Measurements from ENCODE around the gene ZNF682.
"Not testable (repeated sequence)": the region's sequence is repeated elsewhere in the genome, so short reads cannot be mapped to it uniquely, and the experiment has no call there.

The ZNF682 gene

GRCh38 chr19:20039203-20039723 lies at the start of gene ZNF682:
ZNF682 (minus strand) TSS chr19:20039505; CDS start chr19:20039345, 160 bp downstream.
- in situ Hi-C loops (cut with MboI; ENCODE audit: low pct_unique_long_range_greater_than_20kb, low sequenced_read_pairs, unreplicated experiment), result no loop called here

DNA sequence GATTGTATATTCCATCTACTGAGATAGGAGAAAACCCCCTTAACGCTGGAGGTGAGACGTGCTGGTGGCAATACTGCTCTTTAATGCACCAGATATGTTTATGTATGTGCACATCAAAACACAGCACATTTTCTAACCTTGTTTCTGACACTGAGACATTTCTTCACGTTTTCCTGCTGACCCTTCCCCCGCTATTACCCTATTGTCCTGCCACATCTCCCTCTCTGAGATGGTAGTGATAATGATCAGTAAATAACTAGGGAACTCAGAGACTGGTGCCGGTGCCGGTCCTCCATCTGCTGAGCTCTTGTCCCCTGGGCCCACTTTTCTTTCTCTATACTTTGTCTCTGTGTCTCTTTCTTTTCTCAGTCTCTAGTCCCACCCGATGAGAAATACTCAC lies 43.6 kb upstream of the ZNF682 start:
- DNase-seq (ENCODE audit: low spot score); in situ Hi-C loops (cut with MboI; ENCODE audit: low pct_unique_long_range_greater_than_20kb, low sequenced_read_pairs, unreplicated experiment): not testable (repeated sequence)

More at GRCh38 chr19:20039203-20039723, at the start of gene ZNF682:
- no peak for TF ChIP-seq CTCF (IDR thresholded peaks at IDR 0.05; ENCODE audit: extremely low read depth, insufficient read depth, missing control alignments)
- DNase-seq (ENCODE audit: low spot score), result peak; percentile 93

- in situ Hi-C loops (cut with MboI; ENCODE audit: low pct_unique_long_range_greater_than_20kb, low sequenced_read_pairs, unreplicated experiment); DNase-seq (ENCODE audit: low spot score): not testable (repeated sequence)
These were observed 43.0 kb upstream of the ZNF682 start for GRCh38 chr19:20082232-20082833.

GRCh38 chr19:20080656-20081055 lies 41.4 kb upstream of the ZNF682 start:
- TF ChIP-seq CTCF (IDR thresholded peaks at IDR 0.05; ENCODE audit: extremely low read depth, insufficient read depth, missing control alignments), result no peak
- in situ Hi-C loops (cut with MboI; ENCODE audit: low pct_unique_long_range_greater_than_20kb, low sequenced_read_pairs, unreplicated experiment), result no loop called here

GRCh38 chr19:20079476-20079875 lies 40.2 kb upstream of the ZNF682 start:
- no peak for DNase-seq (ENCODE audit: low spot score)
- no peak for TF ChIP-seq CTCF (IDR thresholded peaks at IDR 0.05; ENCODE audit: extremely low read depth, insufficient read depth, missing control alignments)
- in situ Hi-C loops (cut with MboI; ENCODE audit: low pct_unique_long_range_greater_than_20kb, low sequenced_read_pairs, unreplicated experiment), result no loop called here

More at GRCh38 chr19:20080656-20081055, 41.4 kb upstream of the ZNF682 start:
- no peak for DNase-seq (ENCODE audit: low spot score)

- in situ Hi-C loops (cut with MboI; ENCODE audit: low pct_unique_long_range_greater_than_20kb, low sequenced_read_pairs, unreplicated experiment), result no loop called here
- no peak for DNase-seq (ENCODE audit: low spot score)
- TF ChIP-seq CTCF (IDR thresholded peaks at IDR 0.05; ENCODE audit: extremely low read depth, insufficient read depth, missing control alignments), result no peak
These were observed 39.3 kb upstream of the ZNF682 start for GRCh38 chr19:20078581-20079031.

DNA sequence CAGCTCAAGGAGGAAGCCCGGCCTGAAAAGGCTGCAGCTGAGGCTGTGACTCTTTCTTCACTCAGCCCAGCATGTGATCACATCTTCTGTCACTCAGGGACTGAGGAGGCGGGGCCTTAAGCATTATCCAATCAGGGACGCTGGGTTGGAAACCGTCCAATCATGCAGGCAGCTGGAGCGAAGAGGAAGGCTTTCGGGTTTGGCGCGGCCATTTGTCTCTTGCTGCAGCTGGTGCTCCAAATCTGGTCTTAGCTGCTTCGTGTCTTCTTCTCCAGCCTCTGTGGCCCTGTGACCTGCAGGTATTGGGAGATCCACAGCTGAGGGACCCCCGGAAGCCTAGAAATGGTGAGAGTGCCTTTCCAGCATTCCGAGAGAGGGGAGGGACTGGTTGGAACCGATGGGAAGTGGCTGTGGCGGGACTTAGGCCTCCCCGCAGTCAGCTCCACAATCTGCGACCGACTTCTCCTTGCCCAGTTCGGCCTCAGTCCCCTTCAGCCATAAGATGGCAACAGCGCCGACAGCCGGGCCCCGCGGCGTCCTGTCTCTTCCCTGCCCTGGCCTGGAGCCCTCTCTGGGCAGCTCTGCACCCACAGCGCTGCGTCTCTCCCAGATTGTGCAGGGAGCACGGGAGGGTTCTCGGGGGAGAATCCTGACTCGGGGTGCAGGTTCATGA lies 38.6 kb upstream of the ZNF682 start, which contains the start of gene ZNF90:
Gene ZNF90, plus strand, starts transcription at position 210 of the 673 bp plus-strand sequence. Its CDS starts 133 bp downstream, at position 343.
- DNase-seq (ENCODE audit: low spot score), result peak; percentile 78
- no peak for TF ChIP-seq CTCF (IDR thresholded peaks at IDR 0.05; ENCODE audit: extremely low read depth, insufficient read depth, missing control alignments)
- in situ Hi-C loops (cut with MboI; ENCODE audit: low pct_unique_long_range_greater_than_20kb, low sequenced_read_pairs, unreplicated experiment), result no loop called here
